Hepatic stellate cell (primary cell): ENCODE results near the gene HES4.
"Not testable (repeated sequence)": the region's sequence is repeated elsewhere in the genome, so short reads cannot be mapped to it uniquely, and the experiment has no call there.

Experiments
- DNase-seq: peaks from one replicate; pipeline ENCODE4 v3.0.0; 2011; ENCODE audit warnings: low spot score

The HES4 gene

GRCh38 chr1:978835-979743, 20.8 kb downstream of the HES4 start:
- no peak for DNase-seq

GRCh38 chr1:978069-978834, 21.6 kb downstream of the HES4 start:
- no peak for DNase-seq

- not testable (repeated sequence) for DNase-seq
These were observed 23.1 kb downstream of the HES4 start for GRCh38 chr1:976791-977190.

- DNase-seq = peak; percentile 84
These were observed 23.8 kb downstream of the HES4 start for GRCh38 chr1:975896-976683.

GRCh38 chr1:975365-975764, 24.5 kb downstream of the HES4 start:
- DNase-seq = no peak

- no peak for DNase-seq
These were observed 25.1 kb downstream of the HES4 start for GRCh38 chr1:974687-975328.

- DNase-seq = no peak
These were observed 25.6 kb downstream of the HES4 start for GRCh38 chr1:974293-974640.

GRCh38 chr1:973459-974292, 26.2 kb downstream of the HES4 start:
- no peak for DNase-seq

- DNase-seq = no peak
These were observed 27.0 kb downstream of the HES4 start for GRCh38 chr1:972726-973458.

- DNase-seq = no peak
These were observed 28.0 kb downstream of the HES4 start for GRCh38 chr1:971751-972506.

GRCh38 chr1:970973-971730, 28.7 kb downstream of the HES4 start:
- no peak for DNase-seq

GRCh38 chr1:970242-970972, 29.5 kb downstream of the HES4 start:
- no peak for DNase-seq

GRCh38 chr1:969260-969855, 30.5 kb downstream of the HES4 start:
- no peak for DNase-seq

GRCh38 chr1:967466-968343, 32.2 kb downstream of the HES4 start:
- DNase-seq = no peak

GRCh38 chr1:966704-967300, 33.1 kb downstream of the HES4 start:
- DNase-seq = peak; percentile 96

- peak; percentile 84 for DNase-seq
These were observed 33.7 kb downstream of the HES4 start, which contains the start of gene PLEKHN1 for GRCh38 chr1:966135-966703. PLEKHN1 (plus strand) TSS chr1:966482; CDS start chr1:966532, 50 bp downstream.
